Measurements from ENCODE around the gene CABP4.

DNA sequence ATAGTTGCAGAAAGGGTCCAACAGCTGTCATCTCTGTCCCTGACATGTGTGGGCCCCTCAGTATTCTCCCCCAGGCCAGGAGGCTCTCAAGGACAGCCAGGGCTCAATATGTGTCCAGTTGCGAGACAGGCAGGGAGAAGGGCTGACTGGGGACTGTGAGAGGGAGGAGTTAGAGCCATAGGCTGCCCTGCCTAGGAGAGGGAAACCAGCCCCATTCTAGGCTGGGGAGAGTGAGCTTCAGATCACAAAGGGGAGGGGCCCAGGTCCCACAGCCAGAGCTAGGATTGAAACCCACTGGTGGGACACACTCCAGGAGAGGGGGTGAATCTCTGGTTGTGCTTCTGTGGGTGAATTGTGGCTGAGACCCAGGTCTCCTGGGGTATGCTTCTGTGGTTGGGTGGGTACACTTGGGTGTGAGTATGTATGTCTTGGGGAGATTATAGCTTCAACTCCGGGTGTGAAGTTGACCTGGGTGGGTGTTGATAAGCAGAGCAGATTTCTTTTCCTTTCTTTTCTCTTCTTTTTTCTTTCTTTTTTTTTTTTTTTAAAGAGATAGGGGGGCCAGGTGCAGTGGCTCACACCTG lies 41.8 kb upstream of the CABP4 start:
- TF ChIP-seq ZBTB21 (CRISPR knock-in tag; IDR thresholded peaks at IDR 0.05; ENCODE audit: borderline replicate concordance), result no peak
- no peak for TF ChIP-seq HMGA2 (CRISPR knock-in tag; IDR thresholded peaks at IDR 0.05)
- no peak for TF ChIP-seq CTCF (IDR thresholded peaks at IDR 0.05)
